Liver (tissue), 9 donors: ENCODE data around the gene SYNPR. TPM values are rescaled to one million over a fixed set of nuclear protein-coding genes. Genes with fewer than 3 reads are reported as not detected.

Experiments used
- DNase-seq: peaks from one replicate; pipeline ENCODE4 v3.0.0-alpha.2; 2017; ENCODE audit warnings: low spot score
- H3K27ac ChIP-seq, 2 donors: one replicate each; pipeline ENCODE4 v1.7.0; 2013; ENCODE audit warnings: inconsistent platforms in 2 of 2, low read length in 2 of 2, control low read depth in 1 of 2, low read depth in 1 of 2, mild to moderate bottlenecking in 1 of 2
- H3K27me3 ChIP-seq, 4 donors: one replicate each; pipeline versions ENCODE4 v1.6.1 to v1.7.0; 2013; ENCODE audit warnings: low read length in 3 of 4, inconsistent platforms in 1 of 4, mild to moderate bottlenecking in 1 of 4, moderate library complexity in 1 of 4; ENCODE audit not compliant: control insufficient read depth in 4 of 4, insufficient read depth in 4 of 4
- H3K36me3 ChIP-seq, 4 donors: one replicate each; pipeline versions ENCODE4 v1.6.1 to v1.7.0; 2013; ENCODE audit warnings: low read length in 3 of 4, mild to moderate bottlenecking in 3 of 4, low read depth in 1 of 4, moderate library complexity in 1 of 4; ENCODE audit not compliant: control insufficient read depth in 4 of 4, insufficient read depth in 3 of 4
- H3K4me1 ChIP-seq, 4 donors: one replicate each; pipeline versions ENCODE4 v1.6.1 to v1.7.0; 2013; ENCODE audit warnings: low read length in 3 of 4, mild to moderate bottlenecking in 3 of 4, moderate library complexity in 1 of 4; ENCODE audit not compliant: control insufficient read depth in 4 of 4, insufficient read depth in 4 of 4
- H3K4me3 ChIP-seq, 3 donors: one replicate each; pipeline versions ENCODE4 v1.6.1 to v1.7.0; 2013; ENCODE audit warnings: low read length in 3 of 3, control low read depth in 1 of 3, low read depth in 1 of 3, mild to moderate bottlenecking in 1 of 3
- H3K9ac ChIP-seq, 2 donors: one replicate each; pipeline ENCODE4 v1.7.0; 2013; ENCODE audit warnings: low read length in 2 of 2, mild to moderate bottlenecking in 2 of 2, moderate library complexity in 2 of 2, control low read depth in 1 of 2, low read depth in 1 of 2
- H3K9me3 ChIP-seq, 4 donors: one replicate each; pipeline versions ENCODE4 v1.6.1 to v1.7.0; 2013; ENCODE audit warnings: low read length in 3 of 4; ENCODE audit not compliant: control insufficient read depth in 4 of 4
- ATF3 ChIP-seq: IDR thresholded peaks from 2 replicates; pipeline ENCODE4 v1.6.1; 2016; ENCODE audit warnings: antibody characterized with exemption
- CTCF ChIP-seq: fragments of 150-350 bp; IDR thresholded peaks from 2 replicates; pipeline ENCODE4 v1.5.1; 2017; ENCODE audit warnings: improper control_type of control experiment, low read depth, low read length; ENCODE audit not compliant: missing input control
- EGR1 ChIP-seq, 2 donors: IDR thresholded peaks; 2 replicates each; pipeline ENCODE4 v1.6.1; 2016 to 2018; ENCODE audit warnings: antibody characterized with exemption in 2 of 2, low read depth in 2 of 2
- FOXA1 ChIP-seq: IDR thresholded peaks from 2 replicates; pipeline ENCODE4 v1.6.1; 2016; ENCODE audit warnings: antibody characterized with exemption
- FOXA2 ChIP-seq: IDR thresholded peaks from 2 replicates; pipeline ENCODE4 v1.6.1; 2016; ENCODE audit warnings: antibody characterized with exemption
- GABPA ChIP-seq, 2 donors: IDR thresholded peaks in 1 of 2; conservative IDR thresholded peaks in 1 of 2; 2 replicates each; pipeline ENCODE4 v1.6.1; 2016; ENCODE audit warnings: antibody characterized with exemption in 2 of 2, mild to moderate bottlenecking in 1 of 2, moderate library complexity in 1 of 2
- HNF4A ChIP-seq, 2 donors: conservative IDR thresholded peaks; 2 replicates each; pipeline ENCODE4 v1.6.1; 2016; ENCODE audit warnings: antibody characterized with exemption in 2 of 2, mild to moderate bottlenecking in 2 of 2
- HNF4G ChIP-seq: IDR thresholded peaks from 2 replicates; pipeline ENCODE4 v1.6.1; 2016; ENCODE audit warnings: antibody characterized with exemption
- JUND ChIP-seq, 2 donors: IDR thresholded peaks; 2 replicates each; pipeline ENCODE4 v1.6.1; 2016; ENCODE audit warnings: antibody characterized with exemption in 2 of 2
- MAX ChIP-seq: IDR thresholded peaks from 2 replicates; pipeline ENCODE4 v1.6.1; 2016; ENCODE audit warnings: antibody characterized with exemption
- RAD21 ChIP-seq, 2 donors: IDR thresholded peaks; 2 replicates each; pipeline ENCODE4 v1.6.1; 2016; ENCODE audit warnings: antibody characterized with exemption in 2 of 2, mild to moderate bottlenecking in 2 of 2
- RXRA ChIP-seq, 2 donors: IDR thresholded peaks; 2 replicates each; pipeline ENCODE4 v1.6.1; 2017 to 2018; ENCODE audit warnings: antibody characterized with exemption in 2 of 2, mild to moderate bottlenecking in 1 of 2
- TAF1 ChIP-seq: conservative IDR thresholded peaks from 2 replicates; pipeline ENCODE4 v1.6.1; 2016; ENCODE audit warnings: antibody characterized with exemption, mild to moderate bottlenecking
- ZBTB33 ChIP-seq: IDR thresholded peaks from 2 replicates; pipeline ENCODE4 v1.6.1; 2016; ENCODE audit warnings: antibody characterized with exemption
- WGBS: extraction: QIAGEN DNeasy Blood & Tissue Kit; methylation state at CpG from one replicate; pipeline ENCODE4 v1.1.7; 2013; 5-methylcytosine and 5-hydroxymethylcytosine counted together
- polyA plus RNA-seq, 2 donors: library from polyadenylated mRNA; stranded (reverse) in 1 of 2; unstranded in 1 of 2; fragments of 200-250 nt in 1 of 2; fragments of >200 nt in 1 of 2; fragmentation: Nextera tagmentation in 1 of 2; extraction: Ambion mirVana in 1 of 2; gene quantifications; one replicate each; pipeline versions ENCODE4 v1.2.1 to v1.2.3, GENCODE V29; 2013 to 2015
- total RNA-seq, 2 donors: library from RNA; depleted of rRNA; stranded (reverse); fragments of >200 nt; gene quantifications; one replicate each; pipeline ENCODE4 v1.2.3, GENCODE V29; 2014
- TF ChIP-seq, protein P1 (sequence below): IDR thresholded peaks from 2 replicates; pipeline ENCODE4 v1.6.1; 2016; ENCODE audit warnings: antibody characterized with exemption, mild to moderate bottlenecking
- donor health status: healthy.
- donor health status: healthy.
- donor health status: healthy.
- donor health status: healthy.
- donor health status: healthy.

Gene SYNPR
- total and polyA plus RNA-seq, 4 donors = not detected

DNA sequence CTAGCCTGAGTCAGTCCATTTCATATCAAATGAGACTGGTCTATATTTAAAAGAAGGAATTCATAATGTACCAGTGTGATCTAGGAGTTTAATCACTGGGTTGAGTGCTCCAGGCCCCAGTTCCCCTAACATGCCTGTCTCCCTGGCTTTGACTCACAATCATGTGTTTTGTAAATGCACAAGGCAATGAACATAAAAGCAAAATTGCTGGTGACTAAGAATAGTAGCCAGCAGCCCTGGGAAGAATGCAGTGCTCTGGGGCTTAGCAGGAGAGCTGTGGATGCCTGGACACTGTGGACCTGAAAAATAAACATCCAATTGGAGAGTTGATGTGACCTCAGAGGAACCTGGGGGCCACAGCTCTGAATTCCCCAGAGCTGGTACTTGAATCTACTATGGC lies 50.3 kb downstream of the SYNPR start:
- no peak for DNase-seq
- TF ChIP-seq TAF1 = no peak
- no peak for TF ChIP-seq MAX
- TF ChIP-seq GABPA (IDR thresholded peaks at IDR 0.05 in 1 of 2, conservative IDR thresholded peaks at IDR 0.05 in 1 of 2) = no peak
- no peak for TF ChIP-seq FOXA1
- TF ChIP-seq JUND (IDR thresholded peaks at IDR 0.05) = no peak
- no peak for TF ChIP-seq HNF4G
- no peak for TF ChIP-seq ZBTB33
- TF ChIP-seq ATF3 = no peak
- TF ChIP-seq EGR1 (IDR thresholded peaks at IDR 0.05; ENCODE audit: low read depth in 2 of 2) = no peak
- TF ChIP-seq HNF4A (conservative IDR thresholded peaks at IDR 0.05) = no peak
- no peak for TF ChIP-seq FOXA2
- TF ChIP-seq, protein P1, sequence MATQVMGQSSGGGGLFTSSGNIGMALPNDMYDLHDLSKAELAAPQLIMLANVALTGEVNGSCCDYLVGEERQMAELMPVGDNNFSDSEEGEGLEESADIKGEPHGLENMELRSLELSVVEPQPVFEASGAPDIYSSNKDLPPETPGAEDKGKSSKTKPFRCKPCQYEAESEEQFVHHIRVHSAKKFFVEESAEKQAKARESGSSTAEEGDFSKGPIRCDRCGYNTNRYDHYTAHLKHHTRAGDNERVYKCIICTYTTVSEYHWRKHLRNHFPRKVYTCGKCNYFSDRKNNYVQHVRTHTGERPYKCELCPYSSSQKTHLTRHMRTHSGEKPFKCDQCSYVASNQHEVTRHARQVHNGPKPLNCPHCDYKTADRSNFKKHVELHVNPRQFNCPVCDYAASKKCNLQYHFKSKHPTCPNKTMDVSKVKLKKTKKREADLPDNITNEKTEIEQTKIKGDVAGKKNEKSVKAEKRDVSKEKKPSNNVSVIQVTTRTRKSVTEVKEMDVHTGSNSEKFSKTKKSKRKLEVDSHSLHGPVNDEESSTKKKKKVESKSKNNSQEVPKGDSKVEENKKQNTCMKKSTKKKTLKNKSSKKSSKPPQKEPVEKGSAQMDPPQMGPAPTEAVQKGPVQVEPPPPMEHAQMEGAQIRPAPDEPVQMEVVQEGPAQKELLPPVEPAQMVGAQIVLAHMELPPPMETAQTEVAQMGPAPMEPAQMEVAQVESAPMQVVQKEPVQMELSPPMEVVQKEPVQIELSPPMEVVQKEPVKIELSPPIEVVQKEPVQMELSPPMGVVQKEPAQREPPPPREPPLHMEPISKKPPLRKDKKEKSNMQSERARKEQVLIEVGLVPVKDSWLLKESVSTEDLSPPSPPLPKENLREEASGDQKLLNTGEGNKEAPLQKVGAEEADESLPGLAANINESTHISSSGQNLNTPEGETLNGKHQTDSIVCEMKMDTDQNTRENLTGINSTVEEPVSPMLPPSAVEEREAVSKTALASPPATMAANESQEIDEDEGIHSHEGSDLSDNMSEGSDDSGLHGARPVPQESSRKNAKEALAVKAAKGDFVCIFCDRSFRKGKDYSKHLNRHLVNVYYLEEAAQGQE = no peak
- no peak for TF ChIP-seq RAD21 (IDR thresholded peaks at IDR 0.05)
- no peak for TF ChIP-seq RXRA (IDR thresholded peaks at IDR 0.05)
- no peaks in the 10 kb centered on the region for H3K9me3 ChIP-seq

GRCh38 chr3:63331520-63331919 lies 53.4 kb downstream of the SYNPR start:
- H3K4me1 ChIP-seq = no peaks in the 10 kb centered on the region
- no peak overlapping the region for H3K27ac ChIP-seq
- WGBS = 77% methylated on average over 3 of the region's 3 CpGs
- H3K9ac ChIP-seq = no peak overlapping the region
- no peak overlapping the region for H3K4me3 ChIP-seq
- peaks cover 0 to 4% (median 1%) of the 10 kb centered on the region in 4 donors for H3K27me3 ChIP-seq
- H3K36me3 ChIP-seq = no peaks in the 10 kb centered on the region
- DNase-seq = no peak
- TF ChIP-seq ATF3 = no peak
- no peak for TF ChIP-seq CTCF
- no peak for TF ChIP-seq FOXA1
- no peak for TF ChIP-seq JUND (IDR thresholded peaks at IDR 0.05)
- TF ChIP-seq, protein P1 = no peak
- H3K9me3 ChIP-seq = no peaks in the 10 kb centered on the region

More for the DNA sequence above, 50.3 kb downstream of the SYNPR start:
- no peaks in the 10 kb centered on the region for H3K4me1 ChIP-seq
- no peak overlapping the region for H3K4me3 ChIP-seq
- no peak overlapping the region for H3K9ac ChIP-seq
- H3K27me3 ChIP-seq = peaks cover 0 to 6% (median 2%) of the 10 kb centered on the region in 4 donors
- H3K27ac ChIP-seq = no peak overlapping the region
- no peaks in the 10 kb centered on the region for H3K36me3 ChIP-seq
